ENCODE measurements around the gene KLHL36. TPM values are rescaled to one million over a fixed set of nuclear protein-coding genes. Genes with fewer than 3 reads are reported as not detected.

The KLHL36 gene
- total RNA-seq, 1 donor from 2014 or later: 72.7 TPM

GRCh38 chr16:84643180-84643583, 5.1 kb upstream of the KLHL36 start:
- Mint-ChIP-seq H3K27ac (peak overlapping the region; percentile 92), H3K9me3 (no peaks in the 10 kb centered on the region), H3K4me3 (no peak overlapping the region), H3K4me1 (peaks cover 72% of the 10 kb centered on the region), H3K27me3 (no peaks in the 10 kb centered on the region), H3K36me3 (ENCODE audit: low read depth) (peaks cover 3% of the 10 kb centered on the region)
- ChIA-PET POLR2A (interaction anchor here (1.1 kb wide), 1 partner anchor 58 kb away, joined by 3 read pairs; no protein-coding TSS in a partner anchor), CTCF (interaction anchor here (1.2 kb wide), 1 partner anchor 29 kb away, joined by 3 read pairs; no protein-coding TSS in a partner anchor)
- intact Hi-C loops (cut with micrococcal nuclease): no loop called here
- DNase-seq (no peak), ATAC-seq (ENCODE audit: low read depth) (no peak)
- no peak for TF ChIP-seq CTCF (IDR thresholded peaks at IDR 0.05)

GRCh38 chr16:84643674-84644073, 4.6 kb upstream of the KLHL36 start:
- Mint-ChIP-seq H3K36me3 (ENCODE audit: low read depth) (peaks cover 3% of the 10 kb centered on the region), H3K27ac (peak overlapping the region; percentile 92), H3K4me1 (peaks cover 67% of the 10 kb centered on the region), H3K9me3 (no peaks in the 10 kb centered on the region), H3K27me3 (no peaks in the 10 kb centered on the region), H3K4me3 (peak overlapping the region; percentile 67)
- ATAC-seq (ENCODE audit: low read depth): peak; percentile 26
- no peak for DNase-seq
- no peak for TF ChIP-seq CTCF (IDR thresholded peaks at IDR 0.05)
- CTCF ChIA-PET: interaction anchor here (1.2 kb wide), 1 partner anchor 29 kb away, joined by 3 read pairs; no protein-coding TSS in a partner anchor
- intact Hi-C loops (cut with micrococcal nuclease): no loop called here
- POLR2A ChIA-PET: no interaction called here

GRCh38 chr16:84648595-84649510, 542 bp downstream of the KLHL36 start:
- no peak for TF ChIP-seq CTCF (IDR thresholded peaks at IDR 0.05)
- no peaks in the 10 kb centered on the region for H3K9me3 Mint-ChIP-seq
- H3K27me3 Mint-ChIP-seq: no peaks in the 10 kb centered on the region
- ChIA-PET CTCF (no interaction called here), POLR2A (interaction anchor here (0.6 to 1.9 kb wide), 10 partner anchors 15 to 134 kb away, joined by 3 to 12 read pairs (median 4); no protein-coding TSS in a partner anchor)
- peaks cover 34% of the 10 kb centered on the region for H3K36me3 Mint-ChIP-seq (ENCODE audit: low read depth)
- ATAC-seq (ENCODE audit: low read depth) (peak; percentile 61), DNase-seq (peak; percentile 55)
- peak overlapping the region; percentile 80 for H3K4me3 Mint-ChIP-seq
- peaks cover 44% of the 10 kb centered on the region for H3K4me1 Mint-ChIP-seq
- intact Hi-C loops (cut with micrococcal nuclease): loop anchor here (2.0 kb wide), 1 partner anchor 52 kb away; no protein-coding TSS in a partner anchor
- H3K27ac Mint-ChIP-seq: peak overlapping the region; percentile 70

- POLR2A ChIA-PET: interaction anchor here (0.6 to 1.7 kb wide), 6 partner anchors 14 to 77 kb away, joined by 3 to 9 read pairs (median 5); no protein-coding TSS in a partner anchor
- Mint-ChIP-seq H3K4me3 (peak overlapping the region; percentile 80), H3K9me3 (no peaks in the 10 kb centered on the region), H3K27me3 (no peaks in the 10 kb centered on the region), H3K4me1 (peaks cover 44% of the 10 kb centered on the region), H3K36me3 (ENCODE audit: low read depth) (peaks cover 41% of the 10 kb centered on the region), H3K27ac (peak overlapping the region; percentile 70)
- CTCF ChIA-PET: no interaction called here
- DNase-seq (no peak), ATAC-seq (ENCODE audit: low read depth) (no peak)
- no peak for TF ChIP-seq CTCF (IDR thresholded peaks at IDR 0.05)
- intact Hi-C loops (cut with micrococcal nuclease): loop anchor here (2.0 kb wide), 1 partner anchor 51 kb away; no protein-coding TSS in a partner anchor
Measured at GRCh38 chr16:84649511-84649861, 1.2 kb downstream of the KLHL36 start.
